ENCODE data around the gene TBC1D22B. TPM values are rescaled to one million over a fixed set of nuclear protein-coding genes. Genes with fewer than 3 reads are reported as not detected.

The TBC1D22B gene
- polyA plus RNA-seq, 4 donors = 6.4 to 11.2 (median 8.6) TPM

DNA sequence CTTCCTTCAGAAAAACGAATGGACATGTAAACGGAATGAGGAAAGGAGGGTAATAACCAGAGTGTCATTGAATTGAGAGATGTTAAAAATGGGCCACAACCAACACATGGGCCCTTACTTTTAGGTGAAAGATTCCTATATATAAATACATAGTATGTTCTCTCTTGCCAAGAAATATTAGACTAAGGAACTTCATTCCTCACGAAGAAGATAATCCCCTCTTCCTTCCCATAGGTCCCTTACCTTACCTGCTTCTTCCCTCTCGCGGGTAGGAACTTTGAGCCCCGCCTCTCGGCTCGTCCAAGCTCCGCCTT is 295 bp upstream of the TBC1D22B start:
- Histone ChIP-seq H3K27ac (ENCODE audit: low read depth in 1 of 3, low read length in 2 of 3) (peak overlapping the region in 1 of 3 donors; percentile 86), H3K36me3 (ENCODE audit: control insufficient read depth in 3 of 3, insufficient read depth in 2 of 3, low read depth in 1 of 3, low read length in 3 of 3) (no peaks in the 10 kb centered on the region), H3K9me3 (ENCODE audit: control insufficient read depth in 2 of 2, insufficient read depth in 1 of 2, low read depth in 1 of 2, low read length in 1 of 2) (no peaks in the 10 kb centered on the region), H3K4me1 (ENCODE audit: control insufficient read depth in 3 of 3, insufficient read depth in 2 of 3, low read depth in 1 of 3, low read length in 2 of 3) (peaks cover 2 to 14% (median 5%) of the 10 kb centered on the region in 3 donors), H3K27me3 (ENCODE audit: control insufficient read depth in 3 of 3, insufficient read depth in 3 of 3, low read length in 3 of 3) (no peaks in the 10 kb centered on the region), H3K4me3 (ENCODE audit: low read depth in 1 of 3, low read length in 3 of 3) (peak overlapping the region in 2 of 3 donors; percentile 81 to 89)
- peak; percentile 30 for FAIRE-seq
- no peak for DNase-seq
- 0 to 1% (median 1%) methylated on average over 9 of the region's 9 CpGs for WGBS, 3 donors

GRCh38 chr6:37258405-37259105 is 983 bp downstream of the TBC1D22B start:
- H3K4me1 ChIP-seq (ENCODE audit: control insufficient read depth in 3 of 3, insufficient read depth in 2 of 3, low read depth in 1 of 3, low read length in 2 of 3) = peaks cover 2 to 9% (median 5%) of the 10 kb centered on the region in 3 donors
- no peaks in the 10 kb centered on the region for H3K27me3 ChIP-seq (ENCODE audit: control insufficient read depth in 3 of 3, insufficient read depth in 3 of 3, low read length in 3 of 3)
- H3K4me3 ChIP-seq (ENCODE audit: low read depth in 1 of 3, low read length in 3 of 3) = peak overlapping the region; percentile 63 to 89 (median 81)
- no peaks in the 10 kb centered on the region for H3K36me3 ChIP-seq (ENCODE audit: control insufficient read depth in 3 of 3, insufficient read depth in 2 of 3, low read depth in 1 of 3, low read length in 3 of 3)
- DNase-seq (peak in 1 of 2 donors; percentile 9), FAIRE-seq (no peak)
- WGBS, 3 donors = 9 to 14% (median 12%) methylated on average over 11 of the region's 11 CpGs
- peak overlapping the region; percentile 61 to 86 (median 72) for H3K27ac ChIP-seq (ENCODE audit: low read depth in 1 of 3, low read length in 2 of 3)
- H3K9me3 ChIP-seq (ENCODE audit: control insufficient read depth in 2 of 2, insufficient read depth in 1 of 2, low read depth in 1 of 2, low read length in 1 of 2) = no peaks in the 10 kb centered on the region

DNA sequence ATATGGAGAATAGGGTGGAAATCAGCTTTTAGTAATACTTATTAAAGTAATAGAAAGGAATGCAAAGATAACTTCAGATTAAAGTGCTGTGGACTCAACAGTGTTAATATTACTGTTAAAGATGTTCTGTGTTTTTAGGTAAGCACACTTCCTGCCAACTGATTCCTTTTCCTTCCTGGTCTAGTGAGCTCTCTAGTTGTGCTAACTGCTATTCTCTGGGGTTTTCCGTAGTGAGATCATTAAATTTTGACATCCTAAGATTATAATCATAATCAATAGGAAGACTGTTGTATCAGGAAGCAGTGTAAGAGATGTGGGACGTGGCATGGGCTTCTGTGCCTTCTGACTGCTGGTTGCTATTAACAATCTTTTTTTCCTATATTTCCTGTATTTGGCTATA is 1.6 kb downstream of the TBC1D22B start:
- no peaks in the 10 kb centered on the region for H3K36me3 ChIP-seq (ENCODE audit: control insufficient read depth in 3 of 3, insufficient read depth in 2 of 3, low read depth in 1 of 3, low read length in 3 of 3)
- H3K4me1 ChIP-seq (ENCODE audit: control insufficient read depth in 3 of 3, insufficient read depth in 2 of 3, low read depth in 1 of 3, low read length in 2 of 3) = peaks cover 2 to 4% (median 3%) of the 10 kb centered on the region in 3 donors
- H3K9me3 ChIP-seq (ENCODE audit: control insufficient read depth in 2 of 2, insufficient read depth in 1 of 2, low read depth in 1 of 2, low read length in 1 of 2) = no peaks in the 10 kb centered on the region
- peak overlapping the region in 1 of 3 donors; percentile 25 for H3K4me3 ChIP-seq (ENCODE audit: low read depth in 1 of 3, low read length in 3 of 3)
- DNase-seq (no peak), FAIRE-seq (no peak)
- no peaks in the 10 kb centered on the region for H3K27me3 ChIP-seq (ENCODE audit: control insufficient read depth in 3 of 3, insufficient read depth in 3 of 3, low read length in 3 of 3)
- 17 to 30% (median 22%) methylated on average over 2 of the region's 2 CpGs for WGBS, 3 donors
- H3K27ac ChIP-seq (ENCODE audit: low read depth in 1 of 3, low read length in 2 of 3) = no peak overlapping the region

DNA sequence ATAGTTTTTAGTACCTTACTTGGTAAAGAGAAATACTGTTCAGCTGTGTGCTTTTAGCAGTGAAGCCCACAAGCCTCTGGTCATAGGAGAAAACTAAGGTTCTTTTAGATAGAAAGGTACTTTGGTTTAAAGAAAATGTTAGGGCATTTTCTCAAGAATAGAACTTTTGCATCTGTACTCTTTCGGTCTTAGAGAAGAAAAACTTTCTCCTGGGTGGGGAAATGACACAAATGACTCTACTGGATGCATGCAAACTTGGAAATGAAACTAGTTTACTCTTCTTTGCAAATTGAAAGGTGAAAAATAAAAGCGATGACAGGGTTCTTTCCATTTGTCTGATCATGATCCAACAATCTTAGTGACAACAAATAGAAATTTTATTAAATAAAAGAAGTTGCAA is 2.5 kb downstream of the TBC1D22B start:
- FAIRE-seq = no peak
- Histone ChIP-seq H3K27ac (ENCODE audit: low read depth in 1 of 3, low read length in 2 of 3) (no peak overlapping the region), H3K36me3 (ENCODE audit: control insufficient read depth in 3 of 3, insufficient read depth in 2 of 3, low read depth in 1 of 3, low read length in 3 of 3) (no peaks in the 10 kb centered on the region), H3K4me1 (ENCODE audit: control insufficient read depth in 3 of 3, insufficient read depth in 2 of 3, low read depth in 1 of 3, low read length in 2 of 3) (peaks cover 2 to 3% (median 2%) of the 10 kb centered on the region in 3 donors), H3K4me3 (ENCODE audit: low read depth in 1 of 3, low read length in 3 of 3) (no peak overlapping the region), H3K9me3 (ENCODE audit: control insufficient read depth in 2 of 2, insufficient read depth in 1 of 2, low read depth in 1 of 2, low read length in 1 of 2) (no peaks in the 10 kb centered on the region), H3K27me3 (ENCODE audit: control insufficient read depth in 3 of 3, insufficient read depth in 3 of 3, low read length in 3 of 3) (no peaks in the 10 kb centered on the region)
- DNase-seq = no peak
- WGBS, 3 donors = 74 to 75% (median 75%) methylated on average over 2 of the region's 2 CpGs

DNA sequence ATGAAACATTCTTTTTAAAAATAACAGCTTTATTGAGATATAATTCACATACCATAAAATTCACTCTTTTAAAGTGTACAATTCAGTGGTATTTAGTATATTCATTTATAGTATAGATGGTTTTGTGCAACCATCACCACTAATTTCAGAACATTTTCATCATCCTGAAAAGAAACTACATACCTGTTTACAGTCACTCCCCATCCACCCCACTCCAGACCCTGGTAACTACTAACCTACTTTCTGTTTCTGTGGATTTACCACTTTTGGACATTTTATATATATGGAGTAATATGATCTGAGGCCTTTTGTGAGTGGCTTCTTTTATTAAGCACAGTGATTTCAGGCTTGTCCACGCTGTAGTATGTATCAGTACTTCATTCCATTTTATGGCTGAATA is 2.9 kb downstream of the TBC1D22B start:
- peak; percentile 57 for FAIRE-seq
- no peaks in the 10 kb centered on the region for H3K9me3 ChIP-seq (ENCODE audit: control insufficient read depth in 2 of 2, insufficient read depth in 1 of 2, low read depth in 1 of 2, low read length in 1 of 2)
- 89 to 94% (median 94%) methylated on average over 1 of the region's 1 CpG for WGBS, 3 donors
- DNase-seq = no peak
- H3K4me1 ChIP-seq (ENCODE audit: control insufficient read depth in 3 of 3, insufficient read depth in 2 of 3, low read depth in 1 of 3, low read length in 2 of 3) = peaks cover 2% of the 10 kb centered on the region in 3 donors
- H3K27ac ChIP-seq (ENCODE audit: low read depth in 1 of 3, low read length in 2 of 3) = no peak overlapping the region
- H3K27me3 ChIP-seq (ENCODE audit: control insufficient read depth in 3 of 3, insufficient read depth in 3 of 3, low read length in 3 of 3) = no peaks in the 10 kb centered on the region
- H3K4me3 ChIP-seq (ENCODE audit: low read depth in 1 of 3, low read length in 3 of 3) = no peak overlapping the region
- H3K36me3 ChIP-seq (ENCODE audit: control insufficient read depth in 3 of 3, insufficient read depth in 2 of 3, low read depth in 1 of 3, low read length in 3 of 3) = no peaks in the 10 kb centered on the region

GRCh38 chr6:37261198-37261597 is 3.6 kb downstream of the TBC1D22B start:
- WGBS, 3 donors = 92 to 97% (median 94%) methylated on average over 5 of the region's 5 CpGs
- Histone ChIP-seq H3K9me3 (ENCODE audit: control insufficient read depth in 2 of 2, insufficient read depth in 1 of 2, low read depth in 1 of 2, low read length in 1 of 2) (no peaks in the 10 kb centered on the region), H3K4me1 (ENCODE audit: control insufficient read depth in 3 of 3, insufficient read depth in 2 of 3, low read depth in 1 of 3, low read length in 2 of 3) (peaks cover 0 to 2% (median 2%) of the 10 kb centered on the region in 3 donors), H3K4me3 (ENCODE audit: low read depth in 1 of 3, low read length in 3 of 3) (no peak overlapping the region), H3K27me3 (ENCODE audit: control insufficient read depth in 3 of 3, insufficient read depth in 3 of 3, low read length in 3 of 3) (no peaks in the 10 kb centered on the region), H3K36me3 (ENCODE audit: control insufficient read depth in 3 of 3, insufficient read depth in 2 of 3, low read depth in 1 of 3, low read length in 3 of 3) (no peaks in the 10 kb centered on the region), H3K27ac (ENCODE audit: low read depth in 1 of 3, low read length in 2 of 3) (no peak overlapping the region)
- no peak for DNase-seq
- no peak for FAIRE-seq

DNA sequence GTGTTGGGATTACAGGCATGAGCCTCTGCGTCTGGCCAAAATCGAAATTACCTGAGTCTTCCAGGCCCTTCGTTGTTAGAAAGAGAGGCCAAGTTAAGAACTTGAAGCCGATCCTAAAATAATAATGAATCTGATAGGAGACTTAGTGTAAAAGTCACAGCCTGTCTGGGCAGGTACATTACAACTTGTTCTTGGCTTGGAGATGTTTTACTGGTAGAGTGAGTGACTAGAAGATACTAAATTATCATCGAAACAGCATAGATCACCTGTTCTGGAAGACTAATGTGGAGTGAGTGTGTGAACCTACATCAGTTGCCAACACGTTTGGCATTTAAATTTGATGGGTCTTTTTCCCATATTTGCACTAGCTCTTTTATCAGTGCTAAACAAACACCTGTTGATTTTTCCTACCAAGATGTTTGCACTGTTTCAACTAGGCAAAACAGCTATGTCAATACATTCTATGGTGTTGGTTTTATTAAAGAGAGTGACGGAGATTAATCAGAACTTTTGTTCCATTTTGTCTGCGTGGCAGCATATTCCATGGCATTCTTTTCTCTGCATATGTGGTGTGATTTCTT is 5.0 kb downstream of the TBC1D22B start:
- FAIRE-seq = no peak
- WGBS, 3 donors = 73 to 82% (median 81%) methylated on average over 8 of the region's 8 CpGs

GRCh38 chr6:37265001-37265400 is 7.4 kb downstream of the TBC1D22B start:
- H3K27ac ChIP-seq (ENCODE audit: low read depth in 1 of 3, low read length in 2 of 3) = no peak overlapping the region

More for the DNA sequence above, 5.0 kb downstream of the TBC1D22B start:
- Histone ChIP-seq H3K36me3 (ENCODE audit: control insufficient read depth in 3 of 3, insufficient read depth in 2 of 3, low read depth in 1 of 3, low read length in 3 of 3) (no peaks in the 10 kb centered on the region), H3K27ac (ENCODE audit: low read depth in 1 of 3, low read length in 2 of 3) (no peak overlapping the region), H3K9me3 (ENCODE audit: control insufficient read depth in 2 of 2, insufficient read depth in 1 of 2, low read depth in 1 of 2, low read length in 1 of 2) (no peaks in the 10 kb centered on the region), H3K4me3 (ENCODE audit: low read depth in 1 of 3, low read length in 3 of 3) (no peak overlapping the region), H3K27me3 (ENCODE audit: control insufficient read depth in 3 of 3, insufficient read depth in 3 of 3, low read length in 3 of 3) (no peaks in the 10 kb centered on the region), H3K4me1 (ENCODE audit: control insufficient read depth in 3 of 3, insufficient read depth in 2 of 3, low read depth in 1 of 3, low read length in 2 of 3) (peaks cover 0 to 2% (median 2%) of the 10 kb centered on the region in 3 donors)
- DNase-seq = no peak

More at GRCh38 chr6:37265001-37265400, 7.4 kb downstream of the TBC1D22B start:
- H3K4me3 ChIP-seq (ENCODE audit: low read depth in 1 of 3, low read length in 3 of 3) = no peak overlapping the region
- H3K36me3 ChIP-seq (ENCODE audit: control insufficient read depth in 3 of 3, insufficient read depth in 2 of 3, low read depth in 1 of 3, low read length in 3 of 3) = peaks cover 0 to 3% (median 2%) of the 10 kb centered on the region in 3 donors
- no peaks in the 10 kb centered on the region for H3K9me3 ChIP-seq (ENCODE audit: control insufficient read depth in 2 of 2, insufficient read depth in 1 of 2, low read depth in 1 of 2, low read length in 1 of 2)
- DNase-seq (no peak), FAIRE-seq (no peak)
- peaks cover 0 to 1% (median 0%) of the 10 kb centered on the region in 3 donors for H3K4me1 ChIP-seq (ENCODE audit: control insufficient read depth in 3 of 3, insufficient read depth in 2 of 3, low read depth in 1 of 3, low read length in 2 of 3)
- 80 to 91% (median 91%) methylated on average over 2 of the region's 2 CpGs for WGBS, 3 donors
- no peaks in the 10 kb centered on the region for H3K27me3 ChIP-seq (ENCODE audit: control insufficient read depth in 3 of 3, insufficient read depth in 3 of 3, low read length in 3 of 3)

Data from small intestine (tissue), 7 donors.